GM20431 (cell line): ENCODE measurements around the gene TMPRSS6.

Experiments
- in situ Hi-C: fragments of 300-500 bp; cut with MseI, MboI; formaldehyde crosslinking; loops from one replicate; pipeline ENCODE4 v1.15.0; 2020; ENCODE audit warnings: low sequenced_read_pairs; ENCODE audit not compliant: unreplicated experiment

Gene TMPRSS6

DNA sequence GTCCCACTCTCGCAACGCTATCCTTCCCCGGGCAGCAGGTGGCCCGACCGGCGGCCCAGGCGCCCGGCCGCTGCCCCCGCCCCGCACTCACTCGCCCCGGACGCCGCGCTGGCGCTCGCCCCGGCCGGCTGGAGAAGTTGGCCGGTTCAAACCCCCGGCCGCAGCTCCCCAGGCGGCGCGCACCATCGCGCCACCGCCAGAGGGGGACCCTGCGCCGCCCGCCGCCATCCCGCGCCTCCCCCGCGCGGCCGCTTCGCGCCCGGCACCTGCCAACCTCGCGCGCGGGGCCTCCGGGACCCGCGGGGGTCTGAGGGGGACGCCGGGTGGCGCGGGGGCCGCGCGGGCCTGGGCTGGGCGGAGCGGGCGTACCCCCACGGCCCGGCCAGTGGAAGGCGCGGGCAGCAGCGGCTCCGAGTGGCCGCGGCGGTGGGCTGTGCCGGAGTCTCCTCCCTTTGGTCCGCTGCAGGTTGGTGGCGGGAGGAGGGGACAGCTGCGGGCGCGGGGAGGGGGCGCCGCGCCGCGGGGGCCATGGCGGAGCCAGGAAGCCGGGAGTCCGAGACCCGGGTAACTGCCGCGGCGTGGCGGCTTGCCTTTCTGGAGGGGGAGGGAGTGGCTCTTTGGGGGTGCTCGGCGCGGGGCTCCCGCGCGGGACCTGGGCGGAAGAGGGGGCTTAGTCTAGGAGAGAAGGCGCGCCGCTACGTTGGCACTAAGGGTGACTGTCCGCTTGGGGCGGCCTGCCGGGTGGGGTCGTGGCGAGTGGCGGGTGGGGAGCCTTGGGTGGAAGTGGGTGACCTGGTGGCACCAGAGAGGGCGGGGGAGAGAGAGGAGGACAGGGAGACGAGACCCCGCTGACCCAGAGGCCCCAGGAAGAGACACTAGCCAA, 90.0 kb downstream of the TMPRSS6 start, which contains the start of the genes MPST and TST:
MPST (plus strand) TSS at position 434 of the 883 bp plus-strand sequence; CDS start at position 529, 95 bp downstream.
TST (minus strand) TSS at position 139 of the 883 bp plus-strand sequence. CDS start 715 bp downstream, outside the sequence.
- in situ Hi-C loops, result loop anchor here (25.0 kb wide), 1 partner anchor 482 kb away; the partner anchor contains the start of gene EIF3D

DNA sequence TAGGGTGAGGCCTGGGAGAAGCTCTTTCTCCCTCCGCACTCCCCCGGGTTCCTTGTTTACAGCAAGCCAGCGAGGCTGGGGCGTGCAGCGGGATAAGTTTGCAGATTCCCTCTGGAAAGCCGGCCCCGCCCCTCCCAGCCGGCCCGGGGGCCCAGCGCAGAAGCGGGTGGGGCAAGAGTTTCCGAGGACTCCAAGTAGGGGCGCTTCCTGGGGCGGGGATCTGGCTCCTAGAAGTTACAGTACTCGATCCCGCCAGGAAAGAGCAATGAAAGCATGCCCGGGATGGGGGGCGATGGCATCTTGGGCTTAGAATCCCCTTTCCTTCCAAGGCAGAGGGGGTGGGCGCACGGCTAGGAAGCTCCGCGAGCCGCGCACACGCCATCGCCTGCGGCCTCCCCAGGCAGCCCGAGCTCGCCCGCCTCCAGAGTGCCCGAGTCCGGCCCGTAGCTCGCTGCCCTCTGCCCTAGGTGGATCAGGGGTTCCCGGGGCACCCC, 90.7 kb downstream of the TMPRSS6 start:
- in situ Hi-C loops, result loop anchor here (25.0 kb wide), 1 partner anchor 482 kb away; the partner anchor contains the start of gene EIF3D

DNA sequence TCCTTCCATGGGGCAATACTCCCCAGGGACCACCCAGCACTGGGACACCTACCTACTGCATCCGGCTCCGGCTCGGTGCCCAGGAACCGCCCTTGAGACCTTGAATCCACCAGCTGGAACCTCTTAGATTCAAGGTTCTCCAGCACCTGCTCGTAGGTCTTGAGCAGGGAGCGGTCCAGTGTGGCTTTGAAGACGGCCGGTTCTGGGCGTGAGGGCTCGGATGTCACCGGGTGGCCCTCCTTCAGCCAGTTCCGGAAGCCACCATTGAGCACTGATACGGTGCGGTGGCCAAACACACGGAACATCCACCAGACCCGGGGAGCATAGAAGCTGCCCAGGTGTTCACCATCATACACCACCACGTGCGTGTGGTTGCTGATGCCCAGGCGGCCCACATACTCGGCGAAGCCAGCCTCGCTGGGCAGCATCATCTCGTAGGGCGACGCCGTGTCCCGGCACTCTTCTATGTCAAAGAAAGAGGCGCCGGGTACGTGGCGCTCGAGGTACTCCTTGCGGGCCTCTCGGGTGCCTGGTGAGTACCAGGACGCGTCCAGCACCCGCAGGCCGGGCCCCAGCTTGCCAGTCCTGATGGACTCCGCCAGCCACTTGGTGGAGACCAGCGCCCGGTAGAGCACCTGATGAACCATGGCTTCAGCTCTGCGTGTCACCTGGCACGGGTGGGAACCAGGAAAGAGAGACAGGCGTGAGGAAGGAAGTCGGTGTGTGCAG, 91.3 kb downstream of the TMPRSS6 start:
- in situ Hi-C loops, result loop anchor here (25.0 kb wide), 1 partner anchor 481 kb away; the partner anchor contains the start of gene EIF3D

DNA sequence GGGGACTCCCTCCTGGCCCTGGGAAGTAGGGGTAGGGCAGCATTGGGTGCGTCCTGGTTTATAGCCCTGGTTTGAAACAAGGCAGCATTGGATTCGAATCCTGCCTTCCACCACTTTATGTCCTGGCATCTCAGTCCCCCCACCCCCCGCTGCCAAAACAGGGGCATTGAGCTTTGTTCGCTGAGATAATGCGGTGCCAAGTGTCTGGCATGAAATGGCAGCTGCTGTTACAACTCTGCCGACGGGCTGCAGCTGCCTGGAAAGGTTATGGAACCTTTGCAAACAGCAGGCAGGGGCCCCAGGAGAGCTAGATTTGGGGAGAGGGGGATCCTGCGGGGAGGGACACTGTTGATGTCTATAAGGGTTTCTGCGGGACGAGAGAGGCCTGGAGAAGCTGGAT, 92.2 kb downstream of the TMPRSS6 start:
- in situ Hi-C loops, result loop anchor here (25.0 kb wide), 1 partner anchor 480 kb away; the partner anchor contains the start of gene EIF3D

DNA sequence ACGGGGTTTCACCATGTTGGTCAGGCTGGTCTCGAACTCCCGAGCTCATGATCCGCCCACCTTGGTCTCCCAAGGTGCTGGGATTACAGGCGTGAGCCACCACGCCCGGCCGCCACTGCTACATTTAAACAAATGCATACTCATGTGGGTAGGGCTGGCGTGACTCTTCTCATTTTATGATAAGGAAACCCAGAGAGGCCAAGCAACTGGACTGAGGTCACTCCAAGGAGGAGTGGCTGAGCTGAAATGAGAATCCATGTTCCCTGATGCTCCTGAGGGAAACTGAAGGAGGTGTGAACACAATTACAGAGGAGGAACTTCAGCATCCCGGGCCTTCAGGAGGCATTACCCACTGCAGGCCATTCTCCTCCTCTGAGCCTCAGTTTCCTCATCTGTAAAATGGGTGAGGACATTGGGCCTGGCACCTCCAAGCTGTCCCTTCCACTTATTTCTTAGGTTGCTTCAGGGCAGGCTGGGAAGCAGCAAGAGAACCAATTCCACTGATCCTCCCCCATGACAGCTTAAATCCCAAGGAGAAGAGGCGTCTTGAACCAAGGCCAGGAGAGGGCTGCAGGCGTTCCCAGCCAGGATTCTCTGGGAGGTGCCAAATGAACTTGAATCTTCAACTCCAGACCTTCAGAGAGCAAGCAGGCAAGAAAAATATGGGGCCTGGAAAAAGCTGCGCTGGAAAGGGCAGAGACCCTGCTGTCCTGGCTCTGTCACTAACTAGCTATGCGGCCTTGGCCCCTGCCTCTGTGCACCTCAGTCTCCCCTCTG, 93.2 kb downstream of the TMPRSS6 start:
- in situ Hi-C loops, result loop anchor here (25.0 kb wide), 1 partner anchor 479 kb away; the partner anchor contains the start of gene EIF3D

DNA sequence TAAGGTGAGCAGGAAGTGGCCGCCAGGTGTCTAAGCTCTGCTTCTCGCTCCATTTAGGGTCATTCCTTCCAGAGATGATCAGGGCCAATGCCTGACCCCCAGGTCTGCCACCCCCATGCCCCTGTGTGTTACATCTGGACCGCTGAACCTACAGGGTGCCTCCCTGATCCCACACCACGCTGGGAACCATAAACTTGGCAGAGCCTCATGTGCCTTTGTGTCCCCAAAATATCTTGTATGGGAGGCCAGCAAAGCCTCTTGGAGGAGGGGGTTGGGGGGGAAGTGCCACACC, 94.0 kb downstream of the TMPRSS6 start:
- in situ Hi-C loops, result loop anchor here (25.0 kb wide), 1 partner anchor 478 kb away; the partner anchor contains the start of gene EIF3D
